Activated naive CD4-positive, alpha-beta T cell treated with anti-CD3 and anti-CD28 coated beads for 36 hours (primary cell): ENCODE results near the gene MAP2K7. TPM values are rescaled to one million over a fixed set of nuclear protein-coding genes. Genes with fewer than 3 reads are reported as not detected.
"Not testable (repeated sequence)": the region's sequence is repeated elsewhere in the genome, so short reads cannot be mapped to it uniquely, and the experiment has no call there.

Experiments
- CTCF ChIA-PET: fragments of 350-600 bp; sonication (Branson Sonifier 250); formaldehyde crosslinking; loops from one replicate; lab custom pipeline; 2021; ENCODE audit warnings: antibody characterized with exemption; lab: Charles Lee
- DNase-seq: peaks from one replicate; pipeline ENCODE4 v3.0.0-alpha.2; 2020
- H3K27ac Mint-ChIP-seq: one replicate; pipeline ENCODE4 v1.8.0; 2021; ENCODE audit warnings: mild to moderate bottlenecking, mixed read lengths
- H3K27me3 Mint-ChIP-seq: one replicate; pipeline ENCODE4 v1.8.0; 2021; ENCODE audit warnings: low read depth, mixed read lengths
- H3K36me3 Mint-ChIP-seq: one replicate; pipeline ENCODE4 v1.8.0; 2021; ENCODE audit warnings: low read depth, mixed read lengths
- H3K4me1 Mint-ChIP-seq: one replicate; pipeline ENCODE4 v1.8.0; 2021; ENCODE audit warnings: low read depth, mixed read lengths
- H3K4me3 Mint-ChIP-seq: one replicate; pipeline ENCODE4 v1.8.0; 2021; ENCODE audit warnings: mild to moderate bottlenecking, moderate library complexity, mixed read lengths
- H3K9me3 Mint-ChIP-seq: one replicate; pipeline ENCODE4 v1.8.0; 2021; ENCODE audit warnings: mixed read lengths
- intact Hi-C: fragments of 100-400 bp; cut with micrococcal nuclease; formaldehyde crosslinking; loops from one replicate; pipeline ENCODE4 v1.15.1; 2023
- total RNA-seq, 2 experiments: library from RNA; stranded (reverse); gene quantifications; one replicate each; pipeline ENCODE4 v1.2.3, GENCODE V29; 2021

MAP2K7 gene
- total RNA-seq, 2 experiments from 2014 or later, result 39.1 to 39.8 TPM

- DNase-seq, H3K36me3 Mint-ChIP-seq, H3K4me1 Mint-ChIP-seq, H3K27ac Mint-ChIP-seq, intact Hi-C loops, H3K9me3 Mint-ChIP-seq, H3K4me3 Mint-ChIP-seq: not testable (repeated sequence)
- peaks cover 26% of the 10 kb centered on the region for H3K27me3 Mint-ChIP-seq
- CTCF ChIA-PET, result interaction anchor here (0.7 kb wide), 1 partner anchor 11 kb away, joined by 3 read pairs; no protein-coding TSS in a partner anchor
Measured at GRCh38 chr19:7893362-7894101, 10.1 kb upstream of the MAP2K7 start.

DNA sequence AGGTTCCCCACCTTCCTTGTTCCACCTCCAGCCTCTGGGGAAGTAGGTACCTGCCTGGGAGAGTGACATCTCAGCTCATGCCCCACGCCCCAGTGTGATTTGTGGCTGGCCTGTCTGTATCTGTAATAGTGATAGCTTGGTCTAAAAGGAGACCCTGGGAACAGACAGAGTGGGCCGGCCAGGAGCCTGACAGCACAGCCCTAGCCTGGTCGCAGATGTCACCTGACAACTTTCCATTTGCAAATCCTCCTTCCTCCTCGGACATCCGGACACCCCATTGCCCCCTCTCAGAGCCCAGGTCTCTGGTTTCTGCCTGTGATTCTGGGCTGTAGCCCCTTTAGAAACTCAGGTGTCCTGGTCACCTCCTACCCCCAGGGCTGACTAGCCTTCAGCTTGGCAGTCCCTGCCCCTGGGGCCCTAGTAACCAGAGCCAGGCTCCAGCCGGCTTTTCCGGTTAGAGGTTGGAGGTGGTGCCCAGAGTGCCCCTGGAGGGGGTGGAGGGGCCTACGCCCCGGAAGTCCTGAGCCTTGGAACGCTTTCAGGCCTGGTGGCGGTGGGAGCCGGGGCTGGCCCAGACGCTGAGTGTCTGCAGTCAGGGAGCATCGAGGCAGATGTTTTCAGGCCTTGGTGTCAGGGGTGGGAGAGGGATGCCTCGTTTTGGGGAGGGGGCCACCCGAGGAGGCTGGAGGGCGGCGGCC lies 8.9 kb upstream of the MAP2K7 start:
- Mint-ChIP-seq H3K9me3 (no peaks in the 10 kb centered on the region), H3K4me3 (no peak overlapping the region)
- intact Hi-C loops, result no loop called here

GRCh38 chr19:7895565-7895964 lies 8.1 kb upstream of the MAP2K7 start:
- Mint-ChIP-seq H3K27ac (no peak overlapping the region), H3K4me1 (no peaks in the 10 kb centered on the region), H3K27me3 (peaks cover 15% of the 10 kb centered on the region), H3K36me3 (no peaks in the 10 kb centered on the region), H3K4me3 (no peak overlapping the region), H3K9me3 (no peaks in the 10 kb centered on the region)
- no peak for DNase-seq
- intact Hi-C loops, result no loop called here
- CTCF ChIA-PET, result no interaction called here

More for the DNA sequence above, 8.9 kb upstream of the MAP2K7 start:
- no peaks in the 10 kb centered on the region for H3K4me1 Mint-ChIP-seq
- no peaks in the 10 kb centered on the region for H3K36me3 Mint-ChIP-seq
- no peak for DNase-seq
- H3K27me3 Mint-ChIP-seq, result peaks cover 17% of the 10 kb centered on the region
- CTCF ChIA-PET, result no interaction called here
- H3K27ac Mint-ChIP-seq, result no peak overlapping the region

GRCh38 chr19:7897292-7897691 lies 6.4 kb upstream of the MAP2K7 start:
- Mint-ChIP-seq H3K9me3 (no peaks in the 10 kb centered on the region), H3K36me3 (no peaks in the 10 kb centered on the region), H3K27ac (no peak overlapping the region), H3K4me1 (no peaks in the 10 kb centered on the region), H3K4me3 (no peak overlapping the region), H3K27me3 (peaks cover 12% of the 10 kb centered on the region)
- CTCF ChIA-PET, result interaction anchor here (0.9 kb wide), 1 partner anchor 28 kb away, joined by 3 read pairs; no protein-coding TSS in a partner anchor
- intact Hi-C loops, result no loop called here
- no peak for DNase-seq

GRCh38 chr19:7898967-7899366 lies 4.7 kb upstream of the MAP2K7 start:
- CTCF ChIA-PET, result no interaction called here
- H3K4me3 Mint-ChIP-seq, result no peak overlapping the region
- intact Hi-C loops, result no loop called here
- DNase-seq, result no peak
- H3K27me3 Mint-ChIP-seq, result peaks cover 10% of the 10 kb centered on the region
- H3K9me3 Mint-ChIP-seq, result no peaks in the 10 kb centered on the region
- peaks cover 2% of the 10 kb centered on the region for H3K36me3 Mint-ChIP-seq
- no peak overlapping the region for H3K27ac Mint-ChIP-seq
- H3K4me1 Mint-ChIP-seq, result peaks cover 3% of the 10 kb centered on the region

DNA sequence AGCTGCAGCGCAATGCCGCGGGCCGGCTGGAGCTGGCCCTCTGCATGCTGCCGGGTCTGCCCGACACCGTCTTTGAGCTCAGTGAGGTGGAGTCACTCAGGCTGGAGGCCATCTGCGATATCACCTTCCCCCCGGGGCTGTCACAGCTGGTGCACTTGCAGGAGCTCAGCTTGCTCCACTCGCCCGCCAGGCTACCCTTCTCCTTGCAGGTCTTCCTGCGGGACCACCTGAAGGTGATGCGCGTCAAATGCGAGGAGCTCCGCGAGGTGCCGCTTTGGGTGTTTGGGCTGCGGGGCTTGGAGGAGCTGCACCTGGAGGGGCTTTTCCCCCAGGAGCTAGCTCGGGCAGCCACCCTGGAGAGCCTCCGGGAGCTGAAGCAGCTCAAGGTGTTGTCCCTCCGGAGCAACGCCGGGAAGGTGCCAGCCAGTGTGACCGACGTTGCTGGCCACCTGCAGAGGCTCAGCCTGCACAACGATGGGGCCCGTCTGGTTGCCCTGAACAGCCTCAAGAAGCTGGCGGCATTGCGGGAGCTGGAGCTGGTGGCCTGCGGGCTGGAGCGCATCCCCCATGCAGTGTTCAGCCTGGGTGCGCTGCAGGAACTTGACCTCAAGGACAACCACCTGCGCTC lies 3.8 kb upstream of the MAP2K7 start:
- H3K9me3 Mint-ChIP-seq, result no peaks in the 10 kb centered on the region
- intact Hi-C loops, result no loop called here

DNA sequence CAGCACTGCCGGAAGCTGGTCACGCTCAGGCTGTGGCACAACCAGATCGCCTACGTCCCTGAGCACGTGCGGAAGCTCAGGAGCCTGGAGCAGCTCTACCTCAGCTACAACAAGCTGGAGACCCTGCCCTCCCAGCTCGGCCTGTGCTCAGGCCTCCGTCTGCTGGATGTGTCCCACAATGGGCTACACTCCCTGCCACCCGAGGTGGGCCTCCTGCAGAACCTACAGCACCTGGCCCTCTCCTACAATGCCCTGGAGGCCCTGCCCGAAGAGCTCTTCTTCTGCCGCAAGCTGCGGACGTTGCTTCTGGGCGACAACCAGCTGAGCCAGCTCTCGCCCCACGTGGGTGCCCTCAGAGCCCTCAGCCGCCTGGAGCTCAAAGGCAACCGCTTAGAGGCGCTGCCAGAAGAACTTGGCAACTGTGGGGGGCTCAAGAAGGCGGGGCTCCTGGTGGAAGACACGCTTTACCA lies 3.2 kb upstream of the MAP2K7 start:
- no peak for DNase-seq
- H3K4me3 Mint-ChIP-seq, result no peak overlapping the region

More for the DNA sequence above, 3.8 kb upstream of the MAP2K7 start:
- H3K27me3 Mint-ChIP-seq, result peaks cover 7% of the 10 kb centered on the region
- DNase-seq, result no peak
- CTCF ChIA-PET, result interaction anchor here (1.0 to 1.9 kb wide), 2 partner anchors 47 to 219 kb away, joined by 3 to 8 read pairs; partner anchors contain the start of gene TRAPPC5
- no peak overlapping the region for H3K4me3 Mint-ChIP-seq
- H3K4me1 Mint-ChIP-seq, result peaks cover 6% of the 10 kb centered on the region
- H3K27ac Mint-ChIP-seq, result no peak overlapping the region
- peaks cover 4% of the 10 kb centered on the region for H3K36me3 Mint-ChIP-seq

DNA sequence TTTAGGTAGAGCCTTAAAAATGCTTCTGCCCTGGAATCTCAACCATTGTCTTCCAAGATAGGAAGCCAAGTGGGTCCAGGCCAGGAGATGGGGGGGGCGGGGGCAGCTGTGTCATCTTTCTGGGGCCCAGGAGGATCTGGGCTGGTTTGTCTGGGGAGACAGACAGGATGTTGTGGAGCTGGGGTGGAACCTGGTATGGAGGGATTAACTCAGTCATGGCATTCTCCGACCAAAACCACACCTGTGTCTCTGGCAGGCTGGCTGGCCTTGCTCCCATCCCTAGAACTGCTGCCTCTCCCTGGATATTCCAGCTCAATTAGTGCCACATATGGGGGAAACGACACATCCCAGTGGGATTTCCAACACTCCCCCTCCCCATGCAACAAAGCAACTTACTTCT lies 2.7 kb upstream of the MAP2K7 start:
- DNase-seq, result no peak
- H3K27ac Mint-ChIP-seq, result no peak overlapping the region
- CTCF ChIA-PET, result interaction anchor here (0.5 to 2.5 kb wide), 4 partner anchors 32 to 220 kb away, joined by 3 to 14 read pairs (median 6); partner anchors contain the start of gene TRAPPC5
- peaks cover 10% of the 10 kb centered on the region for H3K36me3 Mint-ChIP-seq
- peaks cover 15% of the 10 kb centered on the region for H3K4me1 Mint-ChIP-seq
- intact Hi-C loops, result no loop called here
- H3K27me3 Mint-ChIP-seq, result peaks cover 2% of the 10 kb centered on the region
- no peak overlapping the region for H3K4me3 Mint-ChIP-seq
- no peaks in the 10 kb centered on the region for H3K9me3 Mint-ChIP-seq

More for the DNA sequence above, 3.2 kb upstream of the MAP2K7 start:
- H3K4me1 Mint-ChIP-seq, result peaks cover 11% of the 10 kb centered on the region
- CTCF ChIA-PET, result interaction anchor here (0.5 to 2.5 kb wide), 4 partner anchors 31 to 220 kb away, joined by 3 to 14 read pairs (median 6); partner anchors contain the start of gene TRAPPC5
- H3K27me3 Mint-ChIP-seq, result peaks cover 4% of the 10 kb centered on the region
- H3K27ac Mint-ChIP-seq, result no peak overlapping the region
- peaks cover 7% of the 10 kb centered on the region for H3K36me3 Mint-ChIP-seq
- intact Hi-C loops, result no loop called here
- H3K9me3 Mint-ChIP-seq, result no peaks in the 10 kb centered on the region

- Mint-ChIP-seq H3K9me3 (no peaks in the 10 kb centered on the region), H3K4me3 (no peak overlapping the region), H3K27me3 (peaks cover 2% of the 10 kb centered on the region), H3K27ac (no peak overlapping the region), H3K4me1 (peaks cover 18% of the 10 kb centered on the region), H3K36me3 (peaks cover 10% of the 10 kb centered on the region)
- CTCF ChIA-PET, result interaction anchor here (0.7 to 2.5 kb wide), 3 partner anchors 32 to 48 kb away, joined by 3 to 14 read pairs (median 8); no protein-coding TSS in a partner anchor
- no peak for DNase-seq
- intact Hi-C loops, result no loop called here
Measured at GRCh38 chr19:7901337-7901736, 2.3 kb upstream of the MAP2K7 start.

- CTCF ChIA-PET, result interaction anchor here (0.8 to 2.5 kb wide), 6 partner anchors 15 to 42 kb away, joined by 3 to 14 read pairs (median 4); no protein-coding TSS in a partner anchor
- intact Hi-C loops, result loop anchor here (1.0 to 2.0 kb wide), 5 partner anchors 17 to 74 kb away; partner anchors contain the start of genes SNAPC2 and TIMM44
- Mint-ChIP-seq H3K27me3 (no peaks in the 10 kb centered on the region), H3K4me3 (peak overlapping the region; percentile 88), H3K4me1 (peaks cover 23% of the 10 kb centered on the region), H3K9me3 (no peaks in the 10 kb centered on the region), H3K36me3 (peaks cover 10% of the 10 kb centered on the region), H3K27ac (no peak overlapping the region)
- DNase-seq, result no peak
Measured at GRCh38 chr19:7902796-7903243, 857 bp upstream of the MAP2K7 start.

- no peaks in the 10 kb centered on the region for H3K9me3 Mint-ChIP-seq
- H3K27ac Mint-ChIP-seq, result peak overlapping the region; percentile 81
- H3K4me3 Mint-ChIP-seq, result peak overlapping the region; percentile 88
- H3K36me3 Mint-ChIP-seq, result peaks cover 10% of the 10 kb centered on the region
- intact Hi-C loops, result no loop called here
- CTCF ChIA-PET, result interaction anchor here (0.6 to 1.6 kb wide), 7 partner anchors 12 to 695 kb away, joined by 3 to 10 read pairs (median 3); no protein-coding TSS in a partner anchor
- peak; percentile 69 for DNase-seq
- no peaks in the 10 kb centered on the region for H3K27me3 Mint-ChIP-seq
- peaks cover 24% of the 10 kb centered on the region for H3K4me1 Mint-ChIP-seq
Measured at GRCh38 chr19:7904074-7905020, 670 bp downstream of the MAP2K7 start.
